ENCODE data around the gene OR8K3.

DNA sequence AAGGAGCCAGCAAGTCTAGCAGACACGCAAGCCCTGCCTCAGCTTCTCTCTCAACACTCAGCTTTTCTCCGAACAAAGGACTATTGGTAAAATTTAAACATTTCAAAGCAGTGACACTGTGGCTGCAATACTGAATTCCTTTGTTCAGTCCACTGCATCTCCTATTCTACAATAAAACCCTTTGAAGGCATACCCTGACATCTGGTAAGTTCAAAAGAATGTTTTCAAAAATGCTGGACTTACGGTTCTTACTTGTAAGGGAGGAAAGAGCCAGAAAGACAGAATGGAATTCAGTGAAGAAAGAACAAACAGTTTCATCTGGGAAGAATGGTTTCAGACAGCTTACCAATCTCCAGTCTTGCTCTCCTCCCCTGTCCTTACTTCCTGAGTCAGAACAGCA, 18.2 kb downstream of the OR8K3 start:
- TF ChIP-seq CTCF (optimal IDR thresholded peaks at IDR 0.05 in 1 of 3, IDR thresholded peaks at IDR 0.05 in 1 of 3, conservative IDR thresholded peaks at IDR 0.05 in 1 of 3; ENCODE audit: extremely low read depth in 1 of 3, insufficient read depth in 2 of 3, low read length in 3 of 3) (no peak), EZH2 (IDR thresholded peaks at IDR 0.05; ENCODE audit: low read length) (no peak)

Measured in keratinocyte (primary cell).